ENCODE results near the gene EPHA3. TPM values are rescaled to one million over a fixed set of nuclear protein-coding genes. Genes with fewer than 3 reads are reported as not detected.

The EPHA3 gene
- total RNA-seq, 1 donor from 2014 or later: 5.0 TPM

GRCh38 chr3:89159605-89160004 is 52.2 kb downstream of the EPHA3 start:
- Histone ChIP-seq H3K4me3 (ENCODE audit: insufficient read depth, low read depth, low read length) (no peak overlapping the region), H3K27me3 (ENCODE audit: insufficient read depth, low read length) (no peaks in the 10 kb centered on the region), H3K27ac (ENCODE audit: low read depth, low read length) (no peak overlapping the region), H3K4me2 (ENCODE audit: low read length) (no peak overlapping the region), H4K20me1 (ENCODE audit: insufficient read depth, low read length) (no peaks in the 10 kb centered on the region), H3K79me2 (ENCODE audit: insufficient read depth, low read length) (no peaks in the 10 kb centered on the region), H3K4me1 (ENCODE audit: insufficient read depth, low read length) (no peaks in the 10 kb centered on the region), H2AFZ (ENCODE audit: low read depth, low read length) (no peak overlapping the region), H3K36me3 (ENCODE audit: insufficient read depth, low read length) (no peaks in the 10 kb centered on the region), H3K9ac (ENCODE audit: low read length) (no peak overlapping the region), H3K9me3 (ENCODE audit: insufficient read depth, low read depth, low read length) (no peaks in the 10 kb centered on the region)
- no peak overlapping the region for H3K27ac Mint-ChIP-seq (ENCODE audit: unreplicated experiment)
- no peak overlapping the region for H3K4me3 Mint-ChIP-seq (ENCODE audit: unreplicated experiment)
- TF ChIP-seq EZH2 (IDR thresholded peaks at IDR 0.05; ENCODE audit: insufficient read depth, low read length) (no peak), CTCF (IDR thresholded peaks at IDR 0.05; ENCODE audit: insufficient read depth, low read depth, low read length) (no peak)
- no peaks in the 10 kb centered on the region for H3K9me3 Mint-ChIP-seq (ENCODE audit: unreplicated experiment)
- peaks cover 3% of the 10 kb centered on the region for H3K4me1 Mint-ChIP-seq (ENCODE audit: low read depth, unreplicated experiment)
- no peak for DNase-seq (ENCODE audit: low read depth)
- H3K27me3 Mint-ChIP-seq (ENCODE audit: low read depth, unreplicated experiment): no peaks in the 10 kb centered on the region
- no peaks in the 10 kb centered on the region for H3K36me3 Mint-ChIP-seq (ENCODE audit: low read depth, unreplicated experiment)
- FAIRE-seq: no peak

DNA sequence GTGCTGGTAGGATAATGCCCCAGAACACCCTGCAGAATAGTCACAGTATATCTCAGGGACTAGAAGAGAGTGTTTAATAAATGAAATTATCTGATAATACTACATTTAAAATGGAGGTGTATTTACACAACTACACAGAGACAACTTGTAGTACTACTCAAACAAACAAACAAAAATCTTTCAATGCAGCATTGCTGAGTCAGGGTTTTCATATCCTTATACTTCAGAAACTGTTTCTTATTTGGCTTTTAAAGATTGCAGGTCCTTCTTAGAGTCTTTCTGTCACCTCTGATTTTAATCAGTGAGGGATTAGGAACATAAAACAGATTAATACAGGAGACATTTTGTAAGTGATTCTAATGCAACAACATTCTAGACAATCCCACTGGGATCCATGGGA is 57.4 kb downstream of the EPHA3 start:
- H3K36me3 Mint-ChIP-seq (ENCODE audit: low read depth, unreplicated experiment): no peaks in the 10 kb centered on the region
- H3K4me1 ChIP-seq (ENCODE audit: insufficient read depth, low read length): no peaks in the 10 kb centered on the region
- H3K9me3 Mint-ChIP-seq (ENCODE audit: unreplicated experiment): no peaks in the 10 kb centered on the region
- no peaks in the 10 kb centered on the region for H3K36me3 ChIP-seq (ENCODE audit: insufficient read depth, low read length)
- FAIRE-seq (no peak), DNase-seq (ENCODE audit: low read depth) (no peak)
- H3K9me3 ChIP-seq (ENCODE audit: insufficient read depth, low read depth, low read length): no peaks in the 10 kb centered on the region
- no peaks in the 10 kb centered on the region for H3K27me3 ChIP-seq (ENCODE audit: insufficient read depth, low read length)
- no peak overlapping the region for H3K27ac Mint-ChIP-seq (ENCODE audit: unreplicated experiment)
- H3K27me3 Mint-ChIP-seq (ENCODE audit: low read depth, unreplicated experiment): no peaks in the 10 kb centered on the region
- H3K4me3 ChIP-seq (ENCODE audit: insufficient read depth, low read depth, low read length): no peak overlapping the region
- no peak overlapping the region for H3K27ac ChIP-seq (ENCODE audit: low read depth, low read length)
- H3K4me1 Mint-ChIP-seq (ENCODE audit: low read depth, unreplicated experiment): peaks cover 4% of the 10 kb centered on the region
- H3K4me3 Mint-ChIP-seq (ENCODE audit: unreplicated experiment): no peak overlapping the region
- no peaks in the 10 kb centered on the region for H3K79me2 ChIP-seq (ENCODE audit: insufficient read depth, low read length)
- H2AFZ ChIP-seq (ENCODE audit: low read depth, low read length): no peak overlapping the region
- H3K9ac ChIP-seq (ENCODE audit: low read length): no peak overlapping the region
- TF ChIP-seq EZH2 (IDR thresholded peaks at IDR 0.05; ENCODE audit: insufficient read depth, low read length) (no peak), CTCF (IDR thresholded peaks at IDR 0.05; ENCODE audit: insufficient read depth, low read depth, low read length) (no peak)
- no peak overlapping the region for H3K4me2 ChIP-seq (ENCODE audit: low read length)
- H4K20me1 ChIP-seq (ENCODE audit: insufficient read depth, low read length): no peaks in the 10 kb centered on the region

GRCh38 chr3:89165636-89166263 is 58.3 kb downstream of the EPHA3 start:
- Mint-ChIP-seq H3K9me3 (ENCODE audit: unreplicated experiment) (no peaks in the 10 kb centered on the region), H3K4me1 (ENCODE audit: low read depth, unreplicated experiment) (peaks cover 4% of the 10 kb centered on the region), H3K27me3 (ENCODE audit: low read depth, unreplicated experiment) (no peaks in the 10 kb centered on the region), H3K36me3 (ENCODE audit: low read depth, unreplicated experiment) (no peaks in the 10 kb centered on the region), H3K4me3 (ENCODE audit: unreplicated experiment) (no peak overlapping the region), H3K27ac (ENCODE audit: unreplicated experiment) (no peak overlapping the region)
- Histone ChIP-seq H3K36me3 (ENCODE audit: insufficient read depth, low read length) (no peaks in the 10 kb centered on the region), H3K9ac (ENCODE audit: low read length) (no peak overlapping the region), H2AFZ (ENCODE audit: low read depth, low read length) (no peak overlapping the region), H3K27ac (ENCODE audit: low read depth, low read length) (no peak overlapping the region), H3K79me2 (ENCODE audit: insufficient read depth, low read length) (no peaks in the 10 kb centered on the region), H4K20me1 (ENCODE audit: insufficient read depth, low read length) (no peaks in the 10 kb centered on the region), H3K9me3 (ENCODE audit: insufficient read depth, low read depth, low read length) (no peaks in the 10 kb centered on the region), H3K4me3 (ENCODE audit: insufficient read depth, low read depth, low read length) (no peak overlapping the region), H3K27me3 (ENCODE audit: insufficient read depth, low read length) (no peaks in the 10 kb centered on the region), H3K4me1 (ENCODE audit: insufficient read depth, low read length) (no peaks in the 10 kb centered on the region), H3K4me2 (ENCODE audit: low read length) (no peak overlapping the region)
- FAIRE-seq: no peak
- no peak for DNase-seq (ENCODE audit: low read depth)
- TF ChIP-seq CTCF (IDR thresholded peaks at IDR 0.05; ENCODE audit: insufficient read depth, low read depth, low read length) (no peak), EZH2 (IDR thresholded peaks at IDR 0.05; ENCODE audit: insufficient read depth, low read length) (no peak)

Data from astrocyte (in vitro differentiated cells and primary cell).